Measurements from ENCODE around the gene YBEY.

DNA sequence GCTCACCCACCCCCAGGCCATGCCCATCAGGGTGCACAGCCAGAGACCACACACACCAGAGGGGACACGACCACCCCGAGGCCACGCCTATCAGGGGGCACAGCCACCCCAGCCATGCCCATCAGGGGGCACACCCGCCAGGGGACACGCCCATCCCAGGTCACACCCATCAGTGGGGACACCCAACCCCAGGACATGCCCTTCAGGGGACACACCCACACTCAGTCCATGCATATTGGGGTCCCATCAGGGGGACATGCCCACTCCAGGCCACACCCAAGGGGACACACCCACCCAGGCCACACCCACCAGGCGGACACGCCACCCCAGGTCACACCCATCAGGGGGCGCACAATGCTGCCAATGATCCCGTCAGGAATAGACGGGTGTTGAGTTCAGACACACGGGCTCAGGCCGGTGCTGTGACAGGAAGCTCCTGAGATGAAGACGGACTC, 21.4 kb upstream of the YBEY start:
- TF ChIP-seq, protein P1, sequence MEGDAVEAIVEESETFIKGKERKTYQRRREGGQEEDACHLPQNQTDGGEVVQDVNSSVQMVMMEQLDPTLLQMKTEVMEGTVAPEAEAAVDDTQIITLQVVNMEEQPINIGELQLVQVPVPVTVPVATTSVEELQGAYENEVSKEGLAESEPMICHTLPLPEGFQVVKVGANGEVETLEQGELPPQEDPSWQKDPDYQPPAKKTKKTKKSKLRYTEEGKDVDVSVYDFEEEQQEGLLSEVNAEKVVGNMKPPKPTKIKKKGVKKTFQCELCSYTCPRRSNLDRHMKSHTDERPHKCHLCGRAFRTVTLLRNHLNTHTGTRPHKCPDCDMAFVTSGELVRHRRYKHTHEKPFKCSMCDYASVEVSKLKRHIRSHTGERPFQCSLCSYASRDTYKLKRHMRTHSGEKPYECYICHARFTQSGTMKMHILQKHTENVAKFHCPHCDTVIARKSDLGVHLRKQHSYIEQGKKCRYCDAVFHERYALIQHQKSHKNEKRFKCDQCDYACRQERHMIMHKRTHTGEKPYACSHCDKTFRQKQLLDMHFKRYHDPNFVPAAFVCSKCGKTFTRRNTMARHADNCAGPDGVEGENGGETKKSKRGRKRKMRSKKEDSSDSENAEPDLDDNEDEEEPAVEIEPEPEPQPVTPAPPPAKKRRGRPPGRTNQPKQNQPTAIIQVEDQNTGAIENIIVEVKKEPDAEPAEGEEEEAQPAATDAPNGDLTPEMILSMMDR (IDR thresholded peaks at IDR 0.05) = no peak
- TF ChIP-seq ZFX (IDR thresholded peaks at IDR 0.05; ENCODE audit: borderline replicate concordance) = no peak
